HG03139 (cell line): Measurements from ENCODE around the gene MFF.
"Not testable (repeated sequence)": the region's sequence is repeated elsewhere in the genome, so short reads cannot be mapped to it uniquely, and the experiment has no call there.

Experiments
- ATAC-seq: cut with Tn5 transposase; IDR thresholded peaks from one replicate; pipeline ENCODE4 v1.9.1; 2021; ENCODE audit not compliant: unreplicated experiment

The MFF gene

GRCh38 chr2:227335713-227336112 is 10.7 kb downstream of the MFF start:
- no peak for ATAC-seq

- ATAC-seq = no peak
Observed at GRCh38 chr2:227337442-227337841, 12.4 kb downstream of the MFF start.

GRCh38 chr2:227339098-227339599 is 14.1 kb downstream of the MFF start:
- no peak for ATAC-seq

GRCh38 chr2:227340106-227340505 is 15.1 kb downstream of the MFF start:
- no peak for ATAC-seq

GRCh38 chr2:227341553-227341952 is 16.5 kb downstream of the MFF start:
- ATAC-seq = no peak

- no peak for ATAC-seq
Observed at GRCh38 chr2:227344231-227344630, 19.2 kb downstream of the MFF start.

- no peak for ATAC-seq
Observed at GRCh38 chr2:227347117-227347516, 22.1 kb downstream of the MFF start.

GRCh38 chr2:227348324-227348723 is 23.3 kb downstream of the MFF start:
- no peak for ATAC-seq

- no peak for ATAC-seq
Observed at GRCh38 chr2:227349989-227350612, 25.1 kb downstream of the MFF start.

- ATAC-seq = no peak
Observed at GRCh38 chr2:227351639-227352038, 26.6 kb downstream of the MFF start.

- no peak for ATAC-seq
Observed at GRCh38 chr2:227360351-227360750, 35.3 kb downstream of the MFF start.

GRCh38 chr2:227363756-227364155 is 38.7 kb downstream of the MFF start:
- ATAC-seq = no peak

- not testable (repeated sequence) for ATAC-seq
Observed at GRCh38 chr2:227364585-227365263, 39.7 kb downstream of the MFF start.

GRCh38 chr2:227365833-227366232 is 40.8 kb downstream of the MFF start:
- ATAC-seq = no peak

GRCh38 chr2:227366769-227367426 is 41.8 kb downstream of the MFF start:
- ATAC-seq = no peak

- no peak for ATAC-seq
Observed at GRCh38 chr2:227367427-227367795, 42.4 kb downstream of the MFF start.

- no peak for ATAC-seq
Observed at GRCh38 chr2:227368574-227368973, 43.5 kb downstream of the MFF start.

- ATAC-seq = no peak
Observed at GRCh38 chr2:227370092-227370491, 45.0 kb downstream of the MFF start.

GRCh38 chr2:227370791-227371312 is 45.8 kb downstream of the MFF start:
- no peak for ATAC-seq

GRCh38 chr2:227373389-227373788 is 48.3 kb downstream of the MFF start:
- ATAC-seq = no peak

- ATAC-seq = no peak
Observed at GRCh38 chr2:227374158-227374557, 49.1 kb downstream of the MFF start.
